GM18870 (cell line): Measurements from ENCODE around the gene RFC4.
A peak's percentile ranks its signal among the peaks of the same experiment; 100 is the strongest.

ENCODE experiments used
- ATAC-seq: cut with Tn5 transposase; IDR thresholded peaks from one replicate; pipeline ENCODE4 v1.9.1; 2021; ENCODE audit warnings: moderate library complexity; ENCODE audit not compliant: unreplicated experiment

The RFC4 gene

GRCh38 chr3:186788482-186789370 is 17.6 kb downstream of the RFC4 start:
- ATAC-seq: no peak

GRCh38 chr3:186787642-186788481 is 18.4 kb downstream of the RFC4 start:
- ATAC-seq: no peak

- ATAC-seq: no peak
These were observed 19.4 kb downstream of the RFC4 start for GRCh38 chr3:186786922-186787321.

GRCh38 chr3:186785495-186786018 is 20.7 kb downstream of the RFC4 start:
- no peak for ATAC-seq

GRCh38 chr3:186784820-186785494 is 21.3 kb downstream of the RFC4 start:
- ATAC-seq: no peak

- ATAC-seq: peak; percentile 39
These were observed 22.4 kb downstream of the RFC4 start for GRCh38 chr3:186783731-186784515.

- peak; percentile 67 for ATAC-seq
These were observed 23.1 kb downstream of the RFC4 start, which contains the start of gene EIF4A2 for GRCh38 chr3:186783058-186783730. Gene EIF4A2 (plus strand): TSS chr3:186783577. CDS start chr3:186783611, 34 bp downstream.

GRCh38 chr3:186782542-186783057 is 23.7 kb downstream of the RFC4 start:
- no peak for ATAC-seq

- ATAC-seq: no peak
These were observed 27.1 kb downstream of the RFC4 start for GRCh38 chr3:186779204-186779603.

- no peak for ATAC-seq
These were observed 30.3 kb downstream of the RFC4 start for GRCh38 chr3:186775999-186776398.

GRCh38 chr3:186772701-186773417 is 33.4 kb downstream of the RFC4 start:
- peak; percentile 73 for ATAC-seq

GRCh38 chr3:186772281-186772694 is 34.0 kb downstream of the RFC4 start:
- peak; percentile 26 for ATAC-seq

- no peak for ATAC-seq
These were observed 45.3 kb downstream of the RFC4 start for GRCh38 chr3:186760897-186761447.

- ATAC-seq: no peak
These were observed 46.0 kb downstream of the RFC4 start for GRCh38 chr3:186760141-186760833.

- no peak for ATAC-seq
These were observed 46.9 kb downstream of the RFC4 start for GRCh38 chr3:186759231-186759930.

- no peak for ATAC-seq
These were observed 48.5 kb downstream of the RFC4 start for GRCh38 chr3:186757686-186758220.

- no peak for ATAC-seq
These were observed 49.1 kb downstream of the RFC4 start for GRCh38 chr3:186757214-186757613.
